ENCODE measurements around the gene SNX8. TPM values are rescaled to one million over a fixed set of nuclear protein-coding genes. Genes with fewer than 3 reads are reported as not detected.

Gene SNX8
- total and polyA plus RNA-seq, 4 donors: 24.6 to 54.6 (median 45.8) TPM

DNA sequence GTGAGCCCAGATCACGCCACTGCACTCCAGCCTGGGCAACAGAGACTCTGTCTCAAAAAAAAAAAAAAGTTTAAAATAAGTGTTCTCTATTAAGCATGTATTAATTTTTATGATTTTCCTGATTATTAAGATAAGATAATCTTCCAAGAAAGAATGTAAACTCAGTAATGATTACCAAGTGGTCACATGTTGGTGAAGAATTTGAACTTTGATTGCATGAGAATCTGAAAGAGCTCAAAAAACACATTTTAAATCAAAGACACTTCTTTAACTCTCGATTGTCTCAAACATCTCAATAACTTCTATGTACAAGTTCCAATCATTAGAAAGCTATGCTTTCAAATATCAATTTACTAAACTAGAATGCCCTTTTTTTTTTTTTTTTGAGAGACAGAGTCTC is 33.8 kb downstream of the SNX8 start:
- ATAC-seq (ENCODE audit: insufficient read depth, low FRiP score): no peak
- 58 to 75% methylated on average over 2 of the region's 2 CpGs for WGBS, 2 donors
- H3K36me3 ChIP-seq (ENCODE audit: control insufficient read depth in 4 of 4, insufficient read depth in 4 of 4, low read length in 4 of 4): peaks cover 0 to 7% (median 4%) of the 10 kb centered on the region in 4 donors
- TF ChIP-seq, protein P1, sequence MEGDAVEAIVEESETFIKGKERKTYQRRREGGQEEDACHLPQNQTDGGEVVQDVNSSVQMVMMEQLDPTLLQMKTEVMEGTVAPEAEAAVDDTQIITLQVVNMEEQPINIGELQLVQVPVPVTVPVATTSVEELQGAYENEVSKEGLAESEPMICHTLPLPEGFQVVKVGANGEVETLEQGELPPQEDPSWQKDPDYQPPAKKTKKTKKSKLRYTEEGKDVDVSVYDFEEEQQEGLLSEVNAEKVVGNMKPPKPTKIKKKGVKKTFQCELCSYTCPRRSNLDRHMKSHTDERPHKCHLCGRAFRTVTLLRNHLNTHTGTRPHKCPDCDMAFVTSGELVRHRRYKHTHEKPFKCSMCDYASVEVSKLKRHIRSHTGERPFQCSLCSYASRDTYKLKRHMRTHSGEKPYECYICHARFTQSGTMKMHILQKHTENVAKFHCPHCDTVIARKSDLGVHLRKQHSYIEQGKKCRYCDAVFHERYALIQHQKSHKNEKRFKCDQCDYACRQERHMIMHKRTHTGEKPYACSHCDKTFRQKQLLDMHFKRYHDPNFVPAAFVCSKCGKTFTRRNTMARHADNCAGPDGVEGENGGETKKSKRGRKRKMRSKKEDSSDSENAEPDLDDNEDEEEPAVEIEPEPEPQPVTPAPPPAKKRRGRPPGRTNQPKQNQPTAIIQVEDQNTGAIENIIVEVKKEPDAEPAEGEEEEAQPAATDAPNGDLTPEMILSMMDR (IDR thresholded peaks at IDR 0.05; ENCODE audit: control extremely low read depth, extremely low read depth): no peak
- no peak overlapping the region for H3K4me3 ChIP-seq
- peak in 2 of 3 donors; percentile 86 to 88 for DNase-seq
- no peaks in the 10 kb centered on the region for H3K9me3 ChIP-seq (ENCODE audit: control insufficient read depth in 4 of 4, insufficient read depth in 3 of 4, low read length in 3 of 4)
- peaks cover 0 to 30% (median 14%) of the 10 kb centered on the region in 5 donors for H3K4me1 ChIP-seq (ENCODE audit: control insufficient read depth in 5 of 5, insufficient read depth in 5 of 5, low read length in 5 of 5)
- H3K27ac ChIP-seq (ENCODE audit: low read depth in 1 of 2, low read length in 1 of 2): no peak overlapping the region
- no peaks in the 10 kb centered on the region for H3K27me3 ChIP-seq (ENCODE audit: control insufficient read depth in 3 of 3, insufficient read depth in 3 of 3, low read length in 2 of 3)
- no peak overlapping the region for H3K9ac ChIP-seq (ENCODE audit: insufficient read depth in 1 of 2, low read length in 2 of 2)

DNA sequence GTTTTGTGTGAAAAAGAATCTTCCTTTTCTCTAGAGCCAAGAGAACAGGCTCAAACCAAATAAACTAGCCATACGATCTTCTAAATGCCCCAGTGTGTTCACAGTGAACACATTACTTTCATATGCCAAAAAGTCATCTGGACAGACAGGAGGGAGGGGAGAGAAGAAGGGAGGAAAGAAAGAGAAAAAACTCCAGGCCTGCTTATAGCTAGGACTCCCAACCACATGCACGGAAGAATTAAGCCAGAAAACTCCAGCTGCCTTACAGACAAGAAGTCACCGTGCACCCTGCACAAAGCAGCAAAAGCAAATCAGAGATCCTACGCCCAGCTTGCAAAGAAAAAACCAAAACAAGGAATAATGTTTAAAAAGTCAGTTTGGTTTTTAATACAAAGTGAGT is 34.3 kb downstream of the SNX8 start:
- H3K36me3 ChIP-seq (ENCODE audit: control insufficient read depth in 4 of 4, insufficient read depth in 4 of 4, low read length in 4 of 4): peaks cover 0 to 7% (median 6%) of the 10 kb centered on the region in 4 donors
- H3K4me3 ChIP-seq: no peak overlapping the region
- ATAC-seq (ENCODE audit: insufficient read depth, low FRiP score) (no peak), DNase-seq (peak; percentile 53 to 89 (median 85))
- 67 to 70% methylated on average over 4 of the region's 4 CpGs for WGBS, 2 donors
- peaks cover 0 to 30% (median 14%) of the 10 kb centered on the region in 5 donors for H3K4me1 ChIP-seq (ENCODE audit: control insufficient read depth in 5 of 5, insufficient read depth in 5 of 5, low read length in 5 of 5)
- no peaks in the 10 kb centered on the region for H3K27me3 ChIP-seq (ENCODE audit: control insufficient read depth in 3 of 3, insufficient read depth in 3 of 3, low read length in 2 of 3)
- H3K9me3 ChIP-seq (ENCODE audit: control insufficient read depth in 4 of 4, insufficient read depth in 3 of 4, low read length in 3 of 4): no peaks in the 10 kb centered on the region
- H3K27ac ChIP-seq (ENCODE audit: low read depth in 1 of 2, low read length in 1 of 2): no peak overlapping the region
- TF ChIP-seq, protein P1 (IDR thresholded peaks at IDR 0.05; ENCODE audit: control extremely low read depth, extremely low read depth): no peak
- peak overlapping the region in 1 of 2 donors; percentile 15 for H3K9ac ChIP-seq (ENCODE audit: insufficient read depth in 1 of 2, low read length in 2 of 2)

DNA sequence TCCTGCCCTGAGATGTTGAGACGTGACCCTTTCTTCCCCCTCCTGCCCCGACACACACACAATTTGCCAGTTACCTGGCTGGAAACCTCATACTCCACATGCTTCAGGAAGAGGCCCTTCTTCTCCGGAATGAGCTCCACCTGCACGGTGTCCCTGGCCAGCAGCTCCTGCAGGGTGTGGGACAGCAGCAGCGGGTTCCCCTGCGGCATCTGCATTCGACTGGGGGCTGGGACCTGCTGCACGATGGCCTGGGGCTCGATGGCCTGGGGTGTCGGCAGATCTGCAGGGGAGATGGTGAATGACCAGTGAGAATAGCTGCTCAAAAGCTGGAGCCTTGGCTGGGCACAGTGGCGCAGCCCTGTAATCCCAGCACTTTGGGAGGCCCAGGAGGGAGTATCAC is 36.2 kb downstream of the SNX8 start:
- Histone ChIP-seq H3K27ac (ENCODE audit: low read depth in 1 of 2, low read length in 1 of 2) (no peak overlapping the region), H3K27me3 (ENCODE audit: control insufficient read depth in 3 of 3, insufficient read depth in 3 of 3, low read length in 2 of 3) (no peaks in the 10 kb centered on the region), H3K4me3 (no peak overlapping the region), H3K9ac (ENCODE audit: insufficient read depth in 1 of 2, low read length in 2 of 2) (no peak overlapping the region), H3K36me3 (ENCODE audit: control insufficient read depth in 4 of 4, insufficient read depth in 4 of 4, low read length in 4 of 4) (peaks cover 0 to 18% (median 10%) of the 10 kb centered on the region in 4 donors), H3K4me1 (ENCODE audit: control insufficient read depth in 5 of 5, insufficient read depth in 5 of 5, low read length in 5 of 5) (peaks cover 0 to 30% (median 14%) of the 10 kb centered on the region in 5 donors), H3K9me3 (ENCODE audit: control insufficient read depth in 4 of 4, insufficient read depth in 3 of 4, low read length in 3 of 4) (no peaks in the 10 kb centered on the region)
- WGBS, 2 donors: 94 to 95% methylated on average over 11 of the region's 11 CpGs
- ATAC-seq (ENCODE audit: insufficient read depth, low FRiP score) (no peak), DNase-seq (no peak)
- TF ChIP-seq, protein P1 (IDR thresholded peaks at IDR 0.05; ENCODE audit: control extremely low read depth, extremely low read depth): no peak

GRCh38 chr7:2276107-2276506 is 38.1 kb downstream of the SNX8 start:
- Histone ChIP-seq H3K9ac (ENCODE audit: insufficient read depth in 1 of 2, low read length in 2 of 2) (no peak overlapping the region), H3K36me3 (ENCODE audit: control insufficient read depth in 4 of 4, insufficient read depth in 4 of 4, low read length in 4 of 4) (peaks cover 0 to 26% (median 12%) of the 10 kb centered on the region in 4 donors), H3K4me3 (no peak overlapping the region), H3K27me3 (ENCODE audit: control insufficient read depth in 3 of 3, insufficient read depth in 3 of 3, low read length in 2 of 3) (no peaks in the 10 kb centered on the region), H3K9me3 (ENCODE audit: control insufficient read depth in 4 of 4, insufficient read depth in 3 of 4, low read length in 3 of 4) (no peaks in the 10 kb centered on the region), H3K27ac (ENCODE audit: low read depth in 1 of 2, low read length in 1 of 2) (no peak overlapping the region), H3K4me1 (ENCODE audit: control insufficient read depth in 5 of 5, insufficient read depth in 5 of 5, low read length in 5 of 5) (peaks cover 0 to 16% (median 7%) of the 10 kb centered on the region in 5 donors)
- 87 to 90% methylated on average over 18 of the region's 18 CpGs for WGBS, 2 donors
- DNase-seq: no peak
- TF ChIP-seq, protein P1 (IDR thresholded peaks at IDR 0.05; ENCODE audit: control extremely low read depth, extremely low read depth): no peak
- no peak for ATAC-seq (ENCODE audit: insufficient read depth, low FRiP score)

All from lung (tissue), 12 donors.